ENCODE data around the gene PABPN1L.

DNA sequence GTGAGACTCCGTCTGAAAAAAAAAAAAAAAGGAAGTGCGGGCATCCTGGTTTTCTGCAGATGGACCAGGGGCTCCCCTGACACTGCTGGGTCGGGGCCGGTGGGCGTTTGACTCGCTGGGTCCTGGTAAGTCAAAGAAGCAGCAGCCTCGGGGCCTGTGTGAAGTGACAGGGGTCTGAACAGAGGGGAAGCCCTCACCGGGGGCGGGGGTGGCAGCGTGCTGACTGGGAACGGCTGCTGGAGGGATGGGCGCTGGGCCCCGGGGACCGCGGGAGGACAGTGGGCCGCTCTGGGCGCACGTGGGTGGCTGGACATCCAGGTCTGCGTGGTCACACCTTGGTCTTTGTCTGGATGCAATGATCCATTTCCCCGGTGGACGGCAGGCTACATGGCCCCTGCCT lies 17.9 kb downstream of the PABPN1L start:
- TF ChIP-seq, protein P1, sequence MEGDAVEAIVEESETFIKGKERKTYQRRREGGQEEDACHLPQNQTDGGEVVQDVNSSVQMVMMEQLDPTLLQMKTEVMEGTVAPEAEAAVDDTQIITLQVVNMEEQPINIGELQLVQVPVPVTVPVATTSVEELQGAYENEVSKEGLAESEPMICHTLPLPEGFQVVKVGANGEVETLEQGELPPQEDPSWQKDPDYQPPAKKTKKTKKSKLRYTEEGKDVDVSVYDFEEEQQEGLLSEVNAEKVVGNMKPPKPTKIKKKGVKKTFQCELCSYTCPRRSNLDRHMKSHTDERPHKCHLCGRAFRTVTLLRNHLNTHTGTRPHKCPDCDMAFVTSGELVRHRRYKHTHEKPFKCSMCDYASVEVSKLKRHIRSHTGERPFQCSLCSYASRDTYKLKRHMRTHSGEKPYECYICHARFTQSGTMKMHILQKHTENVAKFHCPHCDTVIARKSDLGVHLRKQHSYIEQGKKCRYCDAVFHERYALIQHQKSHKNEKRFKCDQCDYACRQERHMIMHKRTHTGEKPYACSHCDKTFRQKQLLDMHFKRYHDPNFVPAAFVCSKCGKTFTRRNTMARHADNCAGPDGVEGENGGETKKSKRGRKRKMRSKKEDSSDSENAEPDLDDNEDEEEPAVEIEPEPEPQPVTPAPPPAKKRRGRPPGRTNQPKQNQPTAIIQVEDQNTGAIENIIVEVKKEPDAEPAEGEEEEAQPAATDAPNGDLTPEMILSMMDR (IDR thresholded peaks at IDR 0.05) = no peak
- TF ChIP-seq POLR2A (IDR thresholded peaks at IDR 0.05) = no peak

All from testis (tissue), 2 donors.